GM19467 (cell line): ENCODE data around the gene MMP20.

Experiments used
- ATAC-seq: cut with Tn5 transposase; IDR thresholded peaks from one replicate; pipeline ENCODE4 v1.9.1; 2021; ENCODE audit warnings: mild to moderate bottlenecking, moderate library complexity; ENCODE audit not compliant: unreplicated experiment

MMP20 gene

DNA sequence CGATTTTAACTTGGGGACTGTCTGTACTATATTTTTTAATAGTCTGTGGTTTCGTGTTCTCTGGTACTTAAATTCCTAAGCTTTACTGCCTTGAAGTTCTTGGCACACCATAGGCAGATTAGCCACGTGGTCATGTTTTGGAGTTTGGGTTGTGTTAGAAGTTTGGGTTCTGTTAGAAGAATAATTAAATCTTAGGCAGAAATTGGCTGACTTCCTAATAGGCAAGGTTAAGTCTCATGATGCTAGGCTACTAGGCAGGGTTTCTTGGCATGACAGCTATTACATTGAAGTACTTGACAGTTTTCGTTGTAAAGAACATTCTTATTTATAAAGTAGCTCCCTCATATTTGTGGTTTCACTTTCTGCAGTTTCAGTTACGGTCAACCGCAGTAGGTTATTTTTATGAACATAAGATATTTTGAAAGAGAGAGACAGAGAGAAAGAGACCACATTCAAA, 64.5 kb downstream of the MMP20 start:
- ATAC-seq, result peak; percentile 62

DNA sequence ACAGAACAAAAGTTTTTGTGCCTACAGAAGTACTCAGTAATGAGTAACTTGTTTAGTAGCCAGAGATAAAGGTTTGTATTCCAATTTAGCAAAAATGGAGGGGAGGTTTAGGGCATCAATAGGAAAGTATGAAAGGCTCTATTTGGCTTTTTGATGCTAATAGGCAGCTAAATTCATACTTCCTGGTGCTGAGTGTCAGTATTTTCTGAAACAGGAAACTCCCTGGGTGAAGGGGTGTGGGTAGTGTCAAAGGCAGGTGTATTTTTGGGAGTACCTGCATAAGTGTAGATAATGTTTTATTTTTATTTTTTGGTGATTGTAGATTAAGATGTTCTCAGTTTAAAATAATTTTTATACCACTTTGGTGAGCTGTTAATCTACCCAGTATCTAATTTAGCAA, 65.3 kb downstream of the MMP20 start:
- ATAC-seq, result peak; percentile 47

DNA sequence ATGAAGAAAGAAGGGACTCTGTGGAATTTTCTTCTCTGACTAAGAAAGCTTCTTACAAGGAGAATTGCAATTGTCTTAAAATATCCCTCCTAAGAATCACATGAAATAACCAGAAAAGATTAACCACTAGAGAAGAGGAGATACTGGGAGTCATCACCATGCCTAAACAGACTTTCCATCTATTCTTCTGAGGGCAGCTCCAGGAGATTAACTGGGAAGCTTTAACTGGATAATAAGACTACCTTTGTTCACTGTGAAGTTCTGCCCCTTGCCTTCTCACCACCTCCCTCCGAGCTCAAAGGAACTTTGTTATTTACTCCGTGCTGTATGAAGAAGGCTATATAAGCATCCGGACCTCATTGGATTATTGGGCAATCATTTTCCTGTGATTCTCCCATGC, 70.0 kb downstream of the MMP20 start:
- ATAC-seq, result no peak

- ATAC-seq, result peak; percentile 57
Observed at GRCh38 chr11:102553835-102554282, 71.3 kb downstream of the MMP20 start.

DNA sequence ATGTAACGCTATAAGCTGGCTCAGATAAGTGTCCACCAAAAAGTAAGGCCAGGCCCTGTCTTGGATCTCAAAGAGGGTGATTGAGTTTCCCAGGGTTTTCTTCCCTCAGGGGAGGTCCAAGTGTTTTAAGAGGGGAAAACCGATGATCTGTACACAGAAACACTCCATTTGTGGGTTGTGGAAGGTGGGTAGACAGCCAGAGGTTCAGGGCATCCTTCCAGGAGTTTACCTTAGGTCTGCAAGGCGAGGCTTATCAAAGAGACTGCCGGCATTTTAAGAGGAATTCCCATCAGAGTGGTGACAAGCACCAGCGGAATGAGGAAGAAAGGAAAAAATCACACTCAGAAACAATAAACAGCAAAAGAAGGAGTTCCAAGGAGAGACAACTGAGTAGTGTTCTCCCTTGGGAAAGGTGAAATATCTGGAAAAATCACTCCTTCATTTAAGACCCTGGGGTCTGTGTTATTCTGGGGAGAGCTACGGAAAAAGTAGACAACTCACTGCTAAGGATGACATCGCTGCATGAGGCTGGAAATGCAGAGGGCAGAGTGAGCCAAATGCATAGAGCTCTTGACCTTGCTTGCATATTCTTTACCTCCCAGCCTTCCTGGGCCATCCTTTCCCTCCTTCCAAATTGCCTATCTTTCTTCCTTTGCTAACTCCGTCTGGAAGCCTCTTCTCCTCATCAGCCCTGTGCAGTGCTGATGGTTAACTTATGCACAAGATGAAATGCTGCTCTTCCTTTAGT, 72.5 kb downstream of the MMP20 start:
- ATAC-seq, result no peak

GRCh38 chr11:102552020-102552419, 73.1 kb downstream of the MMP20 start:
- no peak for ATAC-seq

GRCh38 chr11:102551169-102551781, 73.9 kb downstream of the MMP20 start:
- no peak for ATAC-seq

DNA sequence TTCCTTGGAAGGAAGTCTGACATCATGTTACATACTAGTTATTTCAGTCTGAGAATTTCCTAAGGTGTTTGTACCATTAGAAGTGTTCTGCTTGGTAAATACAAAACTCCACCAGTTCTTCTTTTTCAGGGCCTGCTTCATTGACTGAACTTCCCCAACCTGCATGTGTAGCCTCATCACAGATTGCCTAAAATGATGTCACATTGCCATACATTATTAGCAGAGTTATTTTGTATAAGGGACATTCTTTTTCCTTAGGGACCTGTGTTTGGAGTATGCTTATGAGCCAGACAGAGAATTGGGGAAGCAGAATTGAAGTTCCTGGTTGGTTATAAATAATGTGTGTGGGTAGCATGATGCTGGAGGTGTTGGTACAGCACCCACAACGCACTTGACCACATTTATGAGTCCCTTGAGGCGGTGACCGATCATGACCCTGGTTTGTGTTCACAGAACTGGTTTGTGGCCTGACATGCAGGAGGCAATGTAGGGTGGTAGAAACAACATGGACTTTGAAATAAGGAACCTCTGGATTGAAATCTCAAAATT, 78.1 kb downstream of the MMP20 start:
- peak; percentile 75 for ATAC-seq

- ATAC-seq, result peak; percentile 36
Observed at GRCh38 chr11:102546427-102546826, 78.7 kb downstream of the MMP20 start.

- no peak for ATAC-seq
Observed at GRCh38 chr11:102545701-102546100, 79.4 kb downstream of the MMP20 start.

GRCh38 chr11:102544594-102544993, 80.5 kb downstream of the MMP20 start:
- no peak for ATAC-seq

- ATAC-seq, result no peak
Observed at GRCh38 chr11:102539567-102539966, 85.6 kb downstream of the MMP20 start.

DNA sequence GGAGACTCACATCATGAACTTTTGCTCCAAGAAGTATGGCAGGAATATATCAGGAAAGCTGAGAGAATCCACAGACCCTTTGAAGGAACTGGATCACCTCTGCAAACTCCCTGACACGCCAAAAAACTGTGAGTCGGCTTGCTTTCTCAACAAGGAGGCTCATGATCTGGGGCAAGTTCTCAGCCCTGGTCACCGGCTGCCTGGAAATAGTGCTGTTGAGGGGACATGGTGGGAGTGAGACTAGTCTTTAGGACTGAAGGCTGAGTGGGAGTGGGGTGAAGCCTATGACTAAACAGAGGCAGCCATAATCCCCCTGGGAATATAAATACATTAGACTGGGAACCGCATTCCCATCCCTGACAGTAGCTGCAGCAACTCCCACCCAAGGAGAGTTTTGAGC, 86.2 kb downstream of the MMP20 start:
- no peak for ATAC-seq

- no peak for ATAC-seq
Observed at GRCh38 chr11:102534261-102534872, 90.8 kb downstream of the MMP20 start.

DNA sequence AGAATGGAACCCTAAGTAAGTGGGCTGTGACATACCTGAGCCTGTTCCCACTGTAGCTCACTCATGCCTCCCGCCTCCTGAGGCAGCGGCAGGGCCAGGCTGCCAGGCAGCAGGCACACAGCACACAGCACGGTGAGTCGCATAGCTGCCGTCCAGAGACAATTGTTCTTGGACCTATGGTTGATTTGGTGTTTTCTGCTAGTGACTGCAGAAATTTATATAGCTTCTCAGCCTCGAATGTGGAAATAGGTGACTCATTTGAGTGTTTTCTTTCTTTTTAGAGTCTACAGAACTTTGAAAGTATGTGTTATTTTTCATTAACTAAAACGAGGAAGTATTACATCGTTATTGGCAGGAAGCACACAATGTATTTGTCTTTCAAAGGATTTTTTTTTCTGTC, 94.6 kb downstream of the MMP20 start, which contains the start of gene MMP7:
TSS of gene MMP7 (minus strand) at position 190 of the 400 bp plus-strand sequence. CDS start at position 143, 47 bp downstream.
- no peak for ATAC-seq

DNA sequence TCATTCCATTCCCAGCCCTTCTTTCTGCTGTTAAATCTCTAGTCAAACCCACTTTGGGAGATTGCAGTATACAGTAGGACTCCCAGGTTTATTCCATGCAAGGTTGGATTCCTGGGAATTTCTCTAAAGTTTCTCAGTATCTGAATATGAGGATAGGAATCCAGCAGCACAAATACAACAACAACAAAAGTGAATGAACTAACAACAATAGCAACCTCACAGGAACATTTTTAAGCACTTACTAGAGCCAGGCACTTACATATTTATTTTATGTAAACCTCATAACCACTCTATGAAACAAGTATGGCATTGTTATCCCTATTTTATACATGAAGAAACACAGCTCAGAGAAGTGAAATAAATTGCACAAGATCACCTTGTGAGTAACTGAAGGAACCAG, 96.5 kb downstream of the MMP20 start:
- no peak for ATAC-seq

DNA sequence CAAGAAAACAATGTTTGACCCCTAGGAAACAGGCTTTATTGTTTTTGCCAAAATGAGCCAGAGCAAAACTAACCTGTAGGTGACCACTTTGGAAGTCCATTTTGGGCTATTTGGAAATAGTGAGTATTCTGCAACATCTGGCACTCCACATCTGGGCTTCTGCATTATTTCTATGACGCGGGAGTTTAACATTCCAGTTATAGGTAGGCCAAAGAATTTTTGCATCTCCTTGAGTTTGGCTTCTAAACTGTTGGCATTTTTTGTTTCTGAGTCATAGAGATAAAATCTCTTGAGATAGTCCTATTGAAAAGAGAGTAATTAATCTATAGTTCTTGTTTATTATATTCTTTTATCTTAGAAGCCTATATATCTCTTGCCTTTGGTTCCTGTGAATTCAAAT, 97.4 kb downstream of the MMP20 start:
- no peak for ATAC-seq

DNA sequence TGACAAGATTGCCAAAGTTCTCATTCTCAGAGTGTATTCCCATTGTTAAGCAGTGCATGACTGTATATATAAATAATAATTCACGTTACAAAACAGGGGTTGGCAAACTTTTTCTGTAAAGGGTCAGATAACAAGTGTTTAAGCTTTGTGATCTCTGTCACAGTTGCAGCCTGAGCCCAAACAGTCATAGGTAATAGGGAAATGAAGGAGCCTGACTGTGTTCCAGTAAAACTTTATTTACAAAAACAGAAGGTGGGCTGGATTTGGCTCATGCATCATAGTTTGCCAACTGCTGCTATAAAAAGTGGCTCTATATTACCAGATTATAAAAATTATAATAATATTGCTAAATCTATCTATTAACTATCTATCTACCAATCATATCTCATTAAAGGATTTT, 98.1 kb downstream of the MMP20 start:
- ATAC-seq, result no peak
